Stimulated activated CD4-positive, alpha-beta T cell treated with anti-CD3 and anti-CD28 coated beads, Interleukin-2, amount 100 ng/mL, for 48 hours (primary cell): ENCODE results near the gene RPL9.
"Not testable (repeated sequence)": the region's sequence is repeated elsewhere in the genome, so short reads cannot be mapped to it uniquely, and the experiment has no call there.

ENCODE experiments used
- DNase-seq, 2 donors: peaks; one replicate each; pipeline ENCODE4 v3.0.0-alpha.2; 2020

The RPL9 gene

GRCh38 chr4:39458505-39459300 lies at the start of gene RPL9, which contains the start of gene LIAS:
TSS of gene RPL9 (minus strand) at chr4:39458922. CDS start at chr4:39458439, 483 bp downstream.
TSS of gene LIAS (plus strand) at chr4:39459056. CDS start at chr4:39459118, 62 bp downstream.
- DNase-seq = peak; percentile 87 to 90

- DNase-seq = no peak
Observed at GRCh38 chr4:39505581-39505980, 46.9 kb upstream of the RPL9 start.

GRCh38 chr4:39504538-39504937 lies 45.8 kb upstream of the RPL9 start:
- no peak for DNase-seq

- DNase-seq = not testable (repeated sequence)
Observed at GRCh38 chr4:39502664-39503035, 43.9 kb upstream of the RPL9 start.

GRCh38 chr4:39502019-39502663 lies 43.4 kb upstream of the RPL9 start:
- no peak for DNase-seq

GRCh38 chr4:39498727-39499020 lies 40.0 kb upstream of the RPL9 start:
- no peak for DNase-seq

- DNase-seq = no peak
Observed at GRCh38 chr4:39497909-39498726, 39.4 kb upstream of the RPL9 start.

- no peak for DNase-seq
Observed at GRCh38 chr4:39495446-39496213, 36.9 kb upstream of the RPL9 start.

- DNase-seq = no peak
Observed at GRCh38 chr4:39494354-39494753, 35.6 kb upstream of the RPL9 start.

GRCh38 chr4:39490322-39490721 lies 31.6 kb upstream of the RPL9 start:
- DNase-seq = no peak

GRCh38 chr4:39486221-39486804 lies 27.6 kb upstream of the RPL9 start:
- DNase-seq = no peak

GRCh38 chr4:39484582-39485272 lies 26.0 kb upstream of the RPL9 start:
- DNase-seq = no peak

GRCh38 chr4:39480902-39481695 lies 22.4 kb upstream of the RPL9 start:
- DNase-seq = no peak

- DNase-seq = no peak
Observed at GRCh38 chr4:39480251-39480650, 21.5 kb upstream of the RPL9 start.

GRCh38 chr4:39476187-39476895 lies 17.6 kb upstream of the RPL9 start:
- no peak for DNase-seq

GRCh38 chr4:39472396-39472795 lies 13.7 kb upstream of the RPL9 start:
- no peak for DNase-seq

GRCh38 chr4:39470402-39470801 lies 11.7 kb upstream of the RPL9 start:
- DNase-seq = no peak

GRCh38 chr4:39469429-39470077 lies 10.8 kb upstream of the RPL9 start:
- no peak for DNase-seq

GRCh38 chr4:39467464-39467863 lies 8.7 kb upstream of the RPL9 start:
- DNase-seq = no peak

GRCh38 chr4:39466747-39467146 lies 8.0 kb upstream of the RPL9 start:
- DNase-seq = no peak
